ENCODE data around the gene ZBTB16. TPM values are rescaled to one million over a fixed set of nuclear protein-coding genes. Genes with fewer than 3 reads are reported as not detected.

The ZBTB16 gene
- total RNA-seq, 4 donors from 2014 or later = 25.5 to 302 (median 151) TPM

DNA sequence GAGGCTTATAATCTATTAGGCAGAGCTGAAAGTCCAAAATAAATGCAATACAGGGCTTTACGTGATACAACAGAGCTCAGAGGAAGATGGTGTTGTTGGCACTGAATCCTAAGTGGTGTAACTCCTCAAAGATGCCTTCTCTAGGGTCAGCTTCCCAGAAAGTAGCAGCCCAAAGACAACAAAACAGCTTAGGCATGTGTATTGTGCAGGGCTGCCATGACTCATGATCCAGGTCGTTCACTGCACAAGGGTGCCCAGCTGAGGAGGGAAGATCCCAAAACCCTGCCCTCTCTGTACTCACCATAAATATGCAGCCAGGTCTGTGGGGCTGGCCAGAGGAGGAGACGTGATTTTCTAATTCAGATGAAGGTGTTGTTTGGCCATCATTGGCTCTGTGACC is 177.3 kb downstream of the ZBTB16 start:
- intact Hi-C loops (cut with DNase I; ENCODE audit: low total_unique reads) = no loop called here
- Histone ChIP-seq H3K27ac (peak overlapping the region in 1 of 2 donors; percentile 6), H3K4me3 (no peak overlapping the region), H3K4me1 (no peaks in the 10 kb centered on the region), H3K9me3 (no peaks in the 10 kb centered on the region), H3K27me3 (no peaks in the 10 kb centered on the region), H3K36me3 (no peaks in the 10 kb centered on the region)
- TF ChIP-seq, protein P1, sequence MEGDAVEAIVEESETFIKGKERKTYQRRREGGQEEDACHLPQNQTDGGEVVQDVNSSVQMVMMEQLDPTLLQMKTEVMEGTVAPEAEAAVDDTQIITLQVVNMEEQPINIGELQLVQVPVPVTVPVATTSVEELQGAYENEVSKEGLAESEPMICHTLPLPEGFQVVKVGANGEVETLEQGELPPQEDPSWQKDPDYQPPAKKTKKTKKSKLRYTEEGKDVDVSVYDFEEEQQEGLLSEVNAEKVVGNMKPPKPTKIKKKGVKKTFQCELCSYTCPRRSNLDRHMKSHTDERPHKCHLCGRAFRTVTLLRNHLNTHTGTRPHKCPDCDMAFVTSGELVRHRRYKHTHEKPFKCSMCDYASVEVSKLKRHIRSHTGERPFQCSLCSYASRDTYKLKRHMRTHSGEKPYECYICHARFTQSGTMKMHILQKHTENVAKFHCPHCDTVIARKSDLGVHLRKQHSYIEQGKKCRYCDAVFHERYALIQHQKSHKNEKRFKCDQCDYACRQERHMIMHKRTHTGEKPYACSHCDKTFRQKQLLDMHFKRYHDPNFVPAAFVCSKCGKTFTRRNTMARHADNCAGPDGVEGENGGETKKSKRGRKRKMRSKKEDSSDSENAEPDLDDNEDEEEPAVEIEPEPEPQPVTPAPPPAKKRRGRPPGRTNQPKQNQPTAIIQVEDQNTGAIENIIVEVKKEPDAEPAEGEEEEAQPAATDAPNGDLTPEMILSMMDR (IDR thresholded peaks at IDR 0.05) = no peak
- no peak for TF ChIP-seq POLR2A (IDR thresholded peaks at IDR 0.05)
- no peak for DNase-seq

- Histone ChIP-seq H3K27me3 (no peaks in the 10 kb centered on the region), H3K4me1 (no peaks in the 10 kb centered on the region), H3K9me3 (no peaks in the 10 kb centered on the region), H3K27ac (peak overlapping the region in 1 of 2 donors; percentile 8), H3K36me3 (no peaks in the 10 kb centered on the region), H3K4me3 (no peak overlapping the region)
- DNase-seq = no peak
- TF ChIP-seq POLR2A (IDR thresholded peaks at IDR 0.05) = no peak
- TF ChIP-seq, protein P1 (IDR thresholded peaks at IDR 0.05) = no peak
- intact Hi-C loops (cut with DNase I; ENCODE audit: low total_unique reads) = no loop called here
These were observed 178.1 kb downstream of the ZBTB16 start for GRCh38 chr11:114237321-114238280.

DNA sequence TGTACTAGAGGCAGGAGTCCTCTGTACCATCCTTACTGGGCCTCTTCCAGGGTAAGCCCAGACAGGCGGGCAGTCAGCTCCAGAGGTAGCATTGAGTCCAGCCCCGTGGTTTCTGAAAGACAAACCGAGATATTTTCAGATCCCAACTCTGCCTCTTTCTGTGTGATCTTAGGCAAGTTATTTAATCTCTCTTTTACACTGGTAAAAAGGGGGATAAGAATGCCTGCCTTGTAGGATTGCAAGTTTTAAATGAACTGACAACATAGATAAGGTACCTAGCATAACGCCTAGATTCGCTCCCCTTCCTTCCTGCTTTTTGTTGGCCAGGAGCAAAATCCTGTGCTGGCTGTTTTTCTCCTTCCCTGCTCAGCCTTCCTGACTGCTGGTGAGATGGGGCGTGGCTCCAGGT is 180.2 kb downstream of the ZBTB16 start:
- no peaks in the 10 kb centered on the region for H3K36me3 ChIP-seq
- intact Hi-C loops (cut with DNase I; ENCODE audit: low total_unique reads) = no loop called here

GRCh38 chr11:114242032-114242431 is 182.5 kb downstream of the ZBTB16 start:
- no peak for DNase-seq
- no peak overlapping the region for H3K4me3 ChIP-seq
- no peaks in the 10 kb centered on the region for H3K4me1 ChIP-seq
- intact Hi-C loops (cut with DNase I; ENCODE audit: low total_unique reads) = no loop called here
- H3K27me3 ChIP-seq = no peaks in the 10 kb centered on the region
- H3K36me3 ChIP-seq = no peaks in the 10 kb centered on the region
- H3K9me3 ChIP-seq = no peaks in the 10 kb centered on the region
- TF ChIP-seq POLR2A (IDR thresholded peaks at IDR 0.05) = no peak
- TF ChIP-seq, protein P1 (IDR thresholded peaks at IDR 0.05) = no peak
- H3K27ac ChIP-seq = no peak overlapping the region

More for the DNA sequence above, 180.2 kb downstream of the ZBTB16 start:
- Histone ChIP-seq H3K9me3 (no peaks in the 10 kb centered on the region), H3K4me3 (no peak overlapping the region), H3K27me3 (no peaks in the 10 kb centered on the region), H3K27ac (peak overlapping the region in 1 of 2 donors; percentile 23), H3K4me1 (no peaks in the 10 kb centered on the region)
- no peak for DNase-seq
- TF ChIP-seq POLR2A (IDR thresholded peaks at IDR 0.05) = no peak
- TF ChIP-seq, protein P1 (IDR thresholded peaks at IDR 0.05) = no peak

Data from uterus (tissue), 4 donors.